HG03342 (cell line): ENCODE data around the gene BCL7A.
"Not testable (repeated sequence)": the region's sequence is repeated elsewhere in the genome, so short reads cannot be mapped to it uniquely, and the experiment has no call there.

Experiments
- ATAC-seq: cut with Tn5 transposase; IDR thresholded peaks from one replicate; pipeline ENCODE4 v1.9.1; 2021; ENCODE audit warnings: mild to moderate bottlenecking, moderate library complexity; ENCODE audit not compliant: unreplicated experiment

The BCL7A gene

DNA sequence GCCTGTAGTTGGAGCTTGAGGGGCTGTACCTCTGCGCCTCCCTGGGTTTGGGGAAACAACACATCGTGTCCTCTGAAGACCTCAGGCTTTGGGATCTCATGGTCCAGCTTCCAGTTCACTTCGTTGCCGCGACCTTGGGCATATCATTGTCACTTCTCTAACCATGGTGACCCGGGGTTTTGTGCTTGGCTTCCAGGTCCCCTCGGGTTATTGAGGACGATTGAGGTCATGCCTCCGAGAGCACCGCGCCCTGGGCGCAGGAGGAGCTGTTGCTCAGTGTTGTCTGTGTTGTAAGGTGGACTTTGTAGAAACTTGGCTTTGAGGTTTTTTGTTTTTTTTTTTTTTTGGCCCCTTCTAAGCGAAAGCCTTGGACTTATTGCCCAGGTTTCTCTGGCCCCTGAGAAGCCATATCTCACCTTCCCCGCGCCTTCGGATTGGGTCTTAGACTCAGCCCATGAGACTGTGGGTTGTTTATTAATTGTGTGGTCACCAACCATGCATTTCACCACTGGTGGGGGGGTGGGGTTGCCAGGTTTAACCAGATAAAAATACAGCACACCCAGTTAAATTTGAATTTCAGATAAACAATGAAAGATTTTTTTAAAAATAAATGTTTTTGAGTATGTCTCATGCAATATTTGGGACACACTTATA lies 2.6 kb downstream of the BCL7A start:
- no peak for ATAC-seq

DNA sequence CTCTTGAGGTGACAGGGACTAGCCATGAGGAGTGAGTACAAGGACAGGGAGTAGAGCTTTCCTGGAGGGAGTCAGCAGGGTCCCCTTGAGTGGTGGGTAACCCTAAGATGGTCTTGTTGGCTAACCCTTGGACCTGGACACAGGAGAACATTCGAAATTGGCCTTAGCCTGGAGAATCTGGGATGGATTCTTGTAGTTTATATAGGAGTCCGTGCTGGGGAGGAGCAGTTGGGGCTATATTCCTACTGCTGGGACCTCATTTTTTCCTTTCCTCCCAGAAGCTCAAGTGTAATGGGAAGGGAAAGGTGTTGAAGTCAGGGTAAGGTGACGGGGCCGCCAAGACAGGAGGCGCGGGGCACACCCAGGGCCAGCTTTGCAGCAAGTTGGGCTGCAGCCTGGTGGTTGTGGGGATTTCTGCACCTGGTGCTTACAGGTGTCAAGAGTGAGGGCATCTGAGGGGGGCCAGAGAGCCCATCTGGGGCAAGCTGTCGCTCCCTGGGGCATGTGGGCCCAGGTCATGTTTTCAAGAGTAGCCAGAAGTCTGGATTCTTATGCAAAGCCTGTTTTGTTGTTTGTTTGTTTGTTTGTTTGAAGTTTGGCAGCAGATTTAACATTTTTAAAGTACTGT lies 5.1 kb downstream of the BCL7A start:
- no peak for ATAC-seq

DNA sequence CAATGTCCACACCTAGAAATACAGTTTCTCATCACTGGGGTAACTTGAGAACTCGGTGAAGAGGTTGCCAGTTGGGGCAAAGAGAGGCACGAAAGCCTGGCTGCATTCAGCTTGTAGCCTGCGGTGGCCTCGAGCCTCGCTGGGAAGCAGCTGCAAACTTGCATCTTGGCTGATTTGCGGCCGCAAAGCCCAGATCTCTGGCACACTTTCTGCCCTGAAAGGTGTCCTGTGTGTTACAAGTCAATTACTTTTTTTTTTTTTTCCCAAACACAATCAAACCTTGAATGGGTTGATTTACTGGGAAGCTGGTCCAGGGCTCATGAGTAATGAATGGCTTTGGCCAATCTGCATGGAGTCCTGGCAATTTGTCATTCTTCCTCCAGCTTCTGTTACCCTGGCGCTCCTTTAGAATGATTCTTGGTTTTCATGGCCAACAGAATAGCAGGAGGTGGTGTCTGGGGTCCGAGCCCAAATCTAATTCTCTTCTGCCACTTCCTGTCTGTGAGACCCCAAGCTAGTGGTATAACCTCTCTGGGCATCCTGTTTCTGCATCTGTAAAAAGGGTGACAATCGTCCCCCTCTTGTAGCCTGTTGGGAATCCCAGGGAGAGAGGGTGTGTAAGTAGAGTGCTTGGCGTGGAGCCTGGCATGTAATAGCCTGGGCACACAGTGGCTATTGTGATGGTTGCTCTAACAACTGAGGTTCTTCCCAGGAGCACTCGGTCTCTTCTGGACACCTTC lies 6.7 kb downstream of the BCL7A start:
- ATAC-seq = no peak

DNA sequence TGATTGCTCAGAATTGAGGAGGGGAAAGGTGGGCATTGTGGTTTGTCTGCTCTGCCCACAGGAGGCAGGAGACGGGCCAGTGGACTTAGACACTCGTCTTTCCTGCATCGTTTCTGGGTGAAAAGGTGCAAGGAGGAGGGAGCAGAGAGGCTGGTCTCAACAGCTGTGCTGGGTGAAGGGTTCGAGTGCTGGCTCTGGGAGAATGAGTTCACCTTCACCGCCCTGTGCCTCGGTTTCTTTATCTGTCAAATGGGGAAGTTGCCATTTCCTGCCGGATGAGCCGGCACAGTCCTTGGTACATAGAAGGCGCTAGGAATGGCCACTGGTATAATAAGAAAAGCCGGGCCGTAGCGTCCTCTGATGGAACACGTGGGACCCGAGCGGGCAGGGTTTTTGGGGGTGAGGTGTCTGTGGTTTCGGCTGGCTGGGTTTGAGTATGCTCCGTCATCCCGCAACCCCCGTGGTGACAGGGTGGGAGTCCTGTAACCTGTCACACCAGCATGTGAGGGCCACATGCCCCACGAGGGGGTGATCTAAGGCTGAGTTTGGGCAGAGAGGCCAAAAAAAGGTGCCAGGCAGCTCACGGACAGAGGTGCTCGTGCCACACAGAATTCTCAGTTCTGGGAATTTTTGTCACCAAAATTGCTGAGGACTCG lies 7.3 kb downstream of the BCL7A start:
- ATAC-seq = no peak

DNA sequence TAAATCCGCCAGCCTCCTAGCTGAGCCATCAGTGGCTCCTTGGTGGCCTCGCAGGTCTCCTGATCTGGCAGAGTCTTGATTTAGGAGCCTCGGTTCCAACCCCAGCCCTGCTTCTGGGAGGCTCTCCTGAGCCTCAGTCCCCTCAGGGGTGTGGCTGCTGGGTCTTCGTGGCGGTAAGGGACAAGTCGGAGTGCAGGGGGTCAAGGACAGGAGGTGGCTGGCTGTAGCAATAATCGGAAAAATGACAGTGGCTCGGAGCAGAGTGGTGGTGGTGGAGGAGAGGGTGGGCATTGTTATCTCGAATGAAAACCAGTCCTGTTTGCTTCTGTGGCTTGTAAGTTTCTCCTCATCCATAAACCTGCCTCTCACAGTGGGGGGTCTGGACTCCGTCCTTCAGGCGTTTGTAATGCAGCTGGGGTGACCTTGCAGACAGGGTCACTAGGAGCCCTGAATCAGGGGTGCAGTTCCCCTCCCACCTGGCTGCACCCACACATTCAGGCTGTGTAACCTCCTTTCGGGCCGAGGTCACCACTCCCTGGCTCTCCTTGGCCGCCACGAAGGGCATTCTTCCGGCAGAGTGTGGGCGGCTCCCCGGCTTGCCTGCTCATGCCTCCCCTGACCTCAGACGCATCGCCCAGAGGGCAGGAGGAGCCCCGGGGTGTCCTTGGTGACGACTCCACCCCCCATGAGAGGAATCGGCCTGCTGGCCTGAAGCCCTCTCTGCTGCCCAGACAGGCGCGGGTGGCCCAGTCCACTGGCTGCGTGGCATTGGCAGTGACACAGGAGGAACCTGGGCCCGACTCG lies 8.1 kb downstream of the BCL7A start:
- no peak for ATAC-seq

DNA sequence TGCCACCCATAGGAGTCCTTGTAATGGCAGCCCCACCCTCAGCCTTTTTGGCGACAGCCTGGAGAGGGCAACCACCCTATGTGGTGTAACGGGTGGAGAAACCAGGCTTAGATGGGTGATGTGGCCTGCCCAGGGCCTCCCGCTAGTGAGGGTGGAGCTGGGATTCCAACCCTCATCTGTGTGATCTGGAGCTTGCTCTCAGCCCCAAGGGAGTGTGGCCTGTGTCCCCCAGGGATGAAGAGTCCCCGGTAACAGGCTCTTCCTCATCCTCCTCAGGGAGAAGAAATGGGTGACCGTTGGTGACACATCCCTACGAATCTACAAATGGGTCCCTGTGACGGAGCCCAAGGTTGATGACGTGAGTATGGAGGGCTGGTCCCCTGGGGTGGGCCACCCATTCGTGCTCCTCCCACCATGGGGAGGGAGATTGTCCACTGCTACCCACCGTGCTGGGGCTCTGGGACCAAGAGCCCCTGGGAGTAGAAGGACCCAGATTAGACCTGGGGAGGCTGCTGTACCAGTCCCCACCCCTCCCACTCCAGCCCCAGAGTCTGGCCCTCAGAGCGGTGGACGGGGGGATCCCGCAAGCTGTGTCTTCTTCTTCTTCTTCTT lies 8.8 kb downstream of the BCL7A start:
- ATAC-seq = no peak

DNA sequence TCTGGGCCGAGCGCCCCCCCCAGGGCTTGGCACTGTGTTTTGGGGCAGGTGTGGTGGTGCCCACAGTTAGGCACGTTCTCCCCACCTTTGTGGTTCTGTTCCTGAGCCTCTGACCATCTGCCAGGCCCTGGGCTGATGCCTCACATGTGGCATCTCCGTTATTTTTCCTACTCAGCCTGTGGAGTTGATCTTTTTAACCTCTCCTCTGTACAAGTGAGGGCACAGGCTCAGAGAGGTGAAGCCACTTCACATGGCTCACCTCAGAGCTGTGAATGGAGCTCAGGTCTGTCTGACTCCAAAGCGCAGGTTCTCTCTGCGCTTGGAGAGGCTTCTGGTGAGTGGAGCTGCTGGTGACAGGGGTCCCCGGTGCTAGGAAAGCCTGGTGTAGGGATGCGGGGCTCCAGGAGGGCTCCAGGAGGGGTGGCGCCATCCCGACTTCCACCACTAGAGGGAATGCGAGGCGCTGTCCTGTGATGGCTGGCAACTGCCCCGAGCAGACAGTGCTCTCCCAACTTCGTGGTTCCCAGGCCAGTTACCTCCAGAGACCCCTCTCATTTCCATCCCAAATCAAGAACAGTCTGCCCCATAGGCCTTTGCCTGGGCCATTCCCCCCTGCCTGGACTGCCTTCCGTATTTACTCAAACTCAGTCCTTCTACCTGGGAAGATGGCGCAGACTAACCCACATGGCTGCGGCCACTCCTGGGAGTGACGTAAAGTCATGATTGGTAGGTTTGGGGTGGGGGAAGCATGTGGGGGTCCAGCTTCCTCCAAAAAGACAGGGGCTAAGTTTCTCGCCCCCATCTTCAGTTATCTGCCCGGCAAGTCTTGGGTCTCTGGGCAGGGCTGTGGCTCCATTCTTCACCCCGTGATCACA lies 9.9 kb downstream of the BCL7A start:
- ATAC-seq = no peak

DNA sequence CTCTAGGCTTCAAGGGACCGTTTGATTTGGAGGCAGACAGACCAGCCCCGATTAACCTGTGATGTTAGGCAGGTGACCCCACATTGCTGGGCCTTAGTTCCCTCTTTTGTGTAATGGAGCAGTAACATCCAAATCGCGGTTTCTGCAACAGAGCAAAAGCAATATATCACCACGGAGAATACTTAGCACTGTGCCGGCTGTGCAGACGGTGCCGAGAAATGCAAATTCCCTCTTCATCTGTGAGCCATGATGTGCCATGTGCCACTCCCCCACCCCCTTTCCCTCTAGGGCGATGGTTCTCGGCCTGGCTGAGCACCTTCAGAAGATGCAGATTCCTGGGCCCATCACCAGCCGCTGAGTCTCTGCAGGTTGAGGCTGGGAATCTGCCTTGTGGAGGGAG lies 10.9 kb downstream of the BCL7A start:
- no peak for ATAC-seq

DNA sequence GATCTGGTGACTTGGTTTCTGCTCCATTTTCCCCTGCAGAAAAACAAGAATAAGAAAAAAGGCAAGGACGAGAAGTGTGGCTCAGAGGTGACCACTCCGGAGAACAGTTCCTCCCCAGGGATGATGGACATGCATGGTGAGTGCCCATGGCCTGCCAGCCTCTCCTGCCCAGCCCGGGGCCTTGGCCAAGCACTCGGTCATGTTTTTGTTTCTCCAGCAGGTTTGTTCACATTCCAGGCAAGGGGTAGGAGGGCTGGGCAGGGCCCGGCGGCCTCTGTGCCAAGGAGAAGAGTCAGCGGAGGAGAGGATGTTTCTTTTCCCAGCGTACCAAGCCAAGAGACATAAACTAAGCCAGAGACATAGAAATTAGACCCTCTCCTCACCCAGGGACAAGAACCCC lies 13.6 kb downstream of the BCL7A start:
- no peak for ATAC-seq

DNA sequence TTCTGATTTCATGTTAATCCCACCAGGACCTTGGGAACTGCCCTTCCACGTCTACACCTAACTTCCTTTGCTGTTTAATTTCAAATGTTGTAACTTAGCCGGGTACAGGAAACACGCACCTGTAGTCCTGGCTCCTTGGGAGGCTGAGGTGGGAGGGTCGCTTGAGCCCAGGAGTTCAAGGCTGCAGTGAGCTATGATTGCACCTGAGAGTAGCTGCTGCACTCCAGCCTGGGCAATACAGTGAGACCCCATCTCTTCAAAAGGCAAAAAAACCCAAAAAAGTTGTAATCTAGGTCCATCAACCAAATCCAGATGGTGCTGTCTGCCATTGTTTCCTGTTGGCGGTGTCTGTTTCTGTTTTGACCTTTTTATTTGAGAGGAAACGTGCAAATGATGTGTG lies 14.5 kb downstream of the BCL7A start:
- no peak for ATAC-seq

DNA sequence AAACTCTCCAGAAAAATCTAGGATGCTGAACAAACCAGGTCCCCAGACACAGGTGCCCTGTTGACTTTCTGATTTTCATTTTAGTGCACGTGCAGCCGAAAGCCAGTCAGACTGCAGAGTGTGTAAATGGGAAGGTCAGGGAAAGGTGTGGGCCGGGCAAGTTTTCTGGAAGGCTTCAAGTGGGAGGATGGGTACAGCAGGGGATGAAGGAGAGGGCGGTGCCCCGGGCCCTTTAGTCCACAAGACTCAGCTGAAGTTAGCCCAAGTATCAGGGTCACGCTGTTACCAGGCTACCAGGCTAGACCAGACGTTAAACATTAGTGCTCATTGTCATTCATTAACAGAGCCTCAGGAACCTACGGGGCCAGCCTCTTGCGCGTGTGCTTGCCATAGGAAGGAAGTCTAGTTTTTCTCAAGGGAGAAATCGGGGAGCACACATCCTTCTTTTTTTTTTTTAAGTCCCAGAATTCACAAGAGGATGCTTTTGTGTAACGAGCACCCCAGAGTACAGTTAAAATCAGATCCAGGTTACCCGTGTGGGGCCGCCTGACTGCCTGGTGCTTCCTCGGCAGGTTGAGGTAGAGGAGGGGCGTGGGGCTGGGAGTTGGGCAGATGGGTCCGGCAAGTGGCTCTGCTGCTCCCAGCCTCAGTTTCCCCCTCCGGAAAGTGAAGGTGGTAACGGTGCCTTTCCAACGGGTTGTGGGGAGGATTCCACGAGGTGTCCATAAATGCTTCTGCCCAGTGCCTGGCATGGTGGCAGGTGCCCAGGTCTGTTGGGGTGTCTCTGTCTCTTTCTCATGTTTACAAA lies 19.1 kb downstream of the BCL7A start:
- peak; percentile 48 for ATAC-seq

DNA sequence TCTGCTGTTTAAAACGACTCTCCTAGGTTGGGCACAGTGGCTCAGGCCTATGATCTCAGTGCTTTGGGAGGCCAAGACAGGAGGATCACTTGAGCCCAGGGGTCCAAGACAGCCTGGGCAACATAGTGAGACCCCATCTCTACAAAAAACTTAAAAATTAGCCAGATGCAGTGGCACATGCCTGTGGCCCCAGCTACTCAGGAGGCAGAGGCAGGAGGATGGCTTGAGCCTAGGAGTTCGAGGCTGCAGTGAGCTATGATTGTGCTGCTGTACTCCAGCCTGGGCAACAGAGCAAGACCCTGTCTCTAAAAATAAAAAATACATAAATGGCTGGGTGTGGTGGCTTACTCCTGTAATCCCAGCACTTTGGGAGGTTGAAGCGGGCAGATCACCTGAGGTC lies 19.8 kb downstream of the BCL7A start:
- ATAC-seq = not testable (repeated sequence)

DNA sequence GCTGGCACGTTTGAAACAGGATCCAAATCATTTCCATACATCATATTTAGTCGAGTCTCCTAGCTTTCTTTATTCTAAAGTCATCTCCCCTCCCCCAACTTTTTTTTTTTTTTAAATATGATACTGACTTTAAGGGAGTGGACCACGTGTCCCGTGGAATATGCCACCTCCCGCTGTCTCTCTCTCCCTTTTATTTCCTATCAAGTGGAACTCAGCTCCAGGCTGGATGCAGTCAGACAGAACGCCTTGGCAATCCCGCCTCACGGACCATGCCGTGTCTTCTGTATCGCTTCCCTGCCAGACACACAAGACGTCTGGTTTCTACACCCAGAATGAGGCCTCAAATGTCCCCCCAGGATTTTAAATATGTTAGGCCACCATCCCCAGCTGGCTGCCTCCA lies 21.2 kb downstream of the BCL7A start:
- ATAC-seq = no peak

DNA sequence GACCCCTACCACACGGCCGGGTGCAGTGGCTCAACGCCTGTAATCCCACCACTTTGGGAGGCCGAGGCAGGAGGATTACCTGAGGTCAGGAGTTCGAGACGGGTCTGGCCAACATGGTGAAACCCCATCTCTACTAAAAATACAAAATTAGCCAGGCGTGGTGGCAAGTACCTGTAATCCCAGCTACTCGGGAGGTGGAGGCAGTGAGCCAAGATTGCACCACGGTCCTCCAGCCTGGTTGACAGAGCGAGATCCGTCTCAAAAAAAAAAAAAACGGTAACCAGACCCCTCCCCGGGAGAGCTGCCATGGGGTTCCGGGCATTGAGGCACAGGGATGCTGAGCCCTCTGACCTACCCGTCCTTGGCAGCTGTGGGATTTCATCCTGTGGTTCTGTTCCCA lies 21.8 kb downstream of the BCL7A start:
- ATAC-seq = no peak

DNA sequence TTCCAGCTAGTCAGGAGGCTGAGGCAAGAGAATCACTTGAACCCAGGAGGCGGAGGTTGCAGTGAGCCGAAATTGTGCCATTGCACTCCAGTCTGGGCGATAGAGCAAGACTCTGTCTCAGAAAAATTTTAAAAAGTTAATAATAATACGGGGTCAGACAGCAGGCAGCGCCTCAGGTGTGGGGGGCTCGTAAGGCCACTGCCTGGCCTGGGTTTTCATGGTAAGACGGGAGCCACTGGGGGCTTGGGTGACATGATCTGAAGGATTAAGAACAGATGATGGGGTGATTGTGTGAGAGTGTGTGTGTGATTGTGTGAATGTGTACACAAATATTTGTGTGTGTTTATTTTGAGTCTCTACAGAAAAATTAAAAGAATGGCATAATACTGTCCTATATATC lies 23.6 kb downstream of the BCL7A start:
- ATAC-seq = no peak

DNA sequence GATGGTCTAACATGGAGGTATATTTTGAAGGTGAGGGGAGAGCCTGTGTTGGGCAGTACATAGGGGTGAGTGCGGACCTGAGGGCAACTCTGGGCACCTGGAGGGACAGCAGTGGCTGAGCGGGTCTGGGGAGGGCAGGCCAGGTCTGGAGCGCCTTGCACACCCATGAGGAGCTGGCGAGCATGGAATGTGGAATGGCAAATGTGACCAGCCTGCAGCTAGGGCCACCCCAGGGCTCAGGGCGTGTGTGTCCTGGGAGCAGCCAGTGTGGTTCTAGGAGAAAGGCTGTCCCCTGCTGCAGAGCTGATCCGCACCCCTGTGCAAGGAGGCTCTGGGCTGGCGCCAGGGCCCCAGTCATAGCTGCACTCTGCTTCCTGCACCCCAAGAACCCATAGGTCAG lies 24.5 kb downstream of the BCL7A start:
- ATAC-seq = no peak

DNA sequence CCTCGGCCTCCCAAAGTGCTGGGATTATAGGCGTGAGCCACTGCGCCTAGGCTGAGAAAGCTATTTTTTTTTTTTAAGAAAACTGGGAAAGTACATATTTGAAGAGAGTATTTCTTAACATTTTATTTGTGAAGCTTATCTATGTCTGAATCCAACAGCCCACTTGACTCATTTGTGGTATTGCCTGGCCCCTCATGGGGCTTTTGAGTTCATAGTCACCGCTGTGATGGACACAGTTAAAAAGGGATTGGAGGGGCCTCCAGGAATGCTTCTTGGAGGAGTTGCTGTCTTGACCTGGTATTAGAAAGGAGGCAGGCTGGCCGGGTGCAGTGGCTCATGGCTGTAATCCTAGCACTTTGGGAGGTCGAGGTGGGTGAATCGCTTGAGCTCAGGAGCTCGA lies 26.5 kb downstream of the BCL7A start:
- ATAC-seq = no peak

DNA sequence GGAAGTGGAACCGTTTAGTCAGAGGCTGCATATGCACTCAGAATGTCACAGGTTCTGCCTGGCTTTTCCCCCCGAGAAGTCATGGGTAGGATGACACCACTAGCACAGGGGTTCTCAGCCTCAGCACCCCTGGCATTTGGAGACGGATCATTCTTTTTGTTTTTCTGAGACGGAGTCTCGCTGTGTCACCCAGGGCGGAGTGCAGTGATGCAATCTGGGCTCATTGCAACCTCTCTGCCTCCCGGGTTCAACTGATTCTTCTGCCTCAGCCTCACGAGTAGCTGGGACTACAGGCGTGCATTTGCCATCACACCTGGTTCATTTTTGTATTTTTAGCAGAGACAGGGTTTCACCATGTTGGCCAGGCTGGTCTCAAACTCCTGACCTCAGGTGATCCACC lies 28.1 kb downstream of the BCL7A start:
- no peak for ATAC-seq

DNA sequence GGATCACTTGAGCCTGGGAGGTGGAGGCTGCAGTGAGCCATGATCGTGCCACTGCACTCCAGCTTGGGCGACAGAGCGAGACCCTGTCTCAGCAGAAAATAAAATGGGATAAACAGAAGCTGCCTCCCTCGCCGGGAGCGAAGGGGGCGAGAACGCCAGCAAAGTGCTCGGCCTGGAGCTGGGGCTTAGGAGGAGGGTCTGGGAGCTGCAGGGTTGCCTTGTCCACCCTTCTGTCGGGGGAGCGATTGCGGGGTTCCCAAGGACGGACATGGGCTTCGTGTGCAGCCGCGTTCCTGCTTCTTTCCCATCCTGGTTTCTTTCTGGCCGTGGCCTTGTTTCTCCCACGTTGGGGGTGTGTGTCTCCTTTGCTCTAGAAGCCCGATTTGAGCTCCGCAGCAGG lies 29.0 kb downstream of the BCL7A start:
- no peak for ATAC-seq
